ENCODE measurements around the gene NUDT4.
"Not testable (repeated sequence)": the region's sequence is repeated elsewhere in the genome, so short reads cannot be mapped to it uniquely, and the experiment has no call there.

NUDT4 gene

DNA sequence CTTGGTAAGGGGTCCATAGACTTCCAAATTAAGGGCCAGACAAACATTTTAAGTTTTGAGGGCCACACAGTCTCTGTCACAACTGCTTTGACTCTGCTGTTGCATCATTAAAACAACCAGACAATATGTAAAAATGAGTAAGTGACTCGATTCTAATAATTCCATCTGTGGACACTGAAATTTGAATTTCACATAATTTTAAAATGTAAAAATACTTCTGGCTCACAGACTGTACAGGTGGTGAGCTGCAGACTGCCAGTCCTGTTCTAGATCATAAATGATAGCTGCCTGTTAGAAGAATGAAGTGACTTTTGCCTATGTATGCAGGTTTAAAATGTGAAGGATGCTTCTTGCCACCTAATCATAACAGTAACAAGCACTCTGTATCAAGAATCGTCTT lies 15.7 kb downstream of the NUDT4 start:
- Histone ChIP-seq H3K27ac (ENCODE audit: insufficient read depth, low read length, poor library complexity, severe bottlenecking) (no peak overlapping the region), H3K4me3 (ENCODE audit: insufficient read depth, low read depth, low read length, poor library complexity, severe bottlenecking) (no peak overlapping the region), H3K4me1 (ENCODE audit: control insufficient read depth, insufficient read depth, low read length, poor library complexity, severe bottlenecking) (no peaks in the 10 kb centered on the region), H3K36me3 (ENCODE audit: control insufficient read depth, insufficient read depth, low read length) (peaks cover 11% of the 10 kb centered on the region), H3K9me3 (ENCODE audit: control insufficient read depth, low read length) (no peaks in the 10 kb centered on the region), H3K27me3 (replicated peaks; ENCODE audit: control insufficient read depth, insufficient read depth, low read length, poor library complexity, severe bottlenecking) (no peaks in the 10 kb centered on the region)
- no peak for DNase-seq

DNA sequence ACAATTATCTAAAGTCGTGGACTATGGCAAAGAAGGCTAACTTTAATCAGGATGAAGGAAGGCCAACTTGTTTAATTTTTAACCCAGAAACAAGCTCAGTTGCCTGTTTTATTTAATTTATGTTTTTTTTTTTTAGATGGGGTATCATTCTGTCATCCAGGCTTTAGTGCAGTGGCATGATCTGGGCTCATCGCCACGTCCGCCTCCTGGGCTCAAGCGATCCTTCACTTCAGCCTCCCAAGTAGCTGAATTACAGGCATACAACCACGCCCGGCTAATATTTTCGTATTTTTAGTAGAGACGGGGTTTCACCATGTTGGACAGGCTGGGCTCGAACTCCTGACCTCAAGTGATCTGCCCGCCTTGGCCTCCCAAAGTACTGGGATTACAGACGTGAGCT lies 19.7 kb downstream of the NUDT4 start:
- H3K27ac ChIP-seq (ENCODE audit: insufficient read depth, low read length, poor library complexity, severe bottlenecking), result no peak overlapping the region
- no peaks in the 10 kb centered on the region for H3K27me3 ChIP-seq (replicated peaks; ENCODE audit: control insufficient read depth, insufficient read depth, low read length, poor library complexity, severe bottlenecking)
- no peaks in the 10 kb centered on the region for H3K9me3 ChIP-seq (ENCODE audit: control insufficient read depth, low read length)
- DNase-seq, result no peak
- H3K4me1 ChIP-seq (ENCODE audit: control insufficient read depth, insufficient read depth, low read length, poor library complexity, severe bottlenecking), result no peaks in the 10 kb centered on the region
- H3K4me3 ChIP-seq (ENCODE audit: insufficient read depth, low read depth, low read length, poor library complexity, severe bottlenecking), result no peak overlapping the region
- H3K36me3 ChIP-seq (ENCODE audit: control insufficient read depth, insufficient read depth, low read length), result peaks cover 12% of the 10 kb centered on the region

DNA sequence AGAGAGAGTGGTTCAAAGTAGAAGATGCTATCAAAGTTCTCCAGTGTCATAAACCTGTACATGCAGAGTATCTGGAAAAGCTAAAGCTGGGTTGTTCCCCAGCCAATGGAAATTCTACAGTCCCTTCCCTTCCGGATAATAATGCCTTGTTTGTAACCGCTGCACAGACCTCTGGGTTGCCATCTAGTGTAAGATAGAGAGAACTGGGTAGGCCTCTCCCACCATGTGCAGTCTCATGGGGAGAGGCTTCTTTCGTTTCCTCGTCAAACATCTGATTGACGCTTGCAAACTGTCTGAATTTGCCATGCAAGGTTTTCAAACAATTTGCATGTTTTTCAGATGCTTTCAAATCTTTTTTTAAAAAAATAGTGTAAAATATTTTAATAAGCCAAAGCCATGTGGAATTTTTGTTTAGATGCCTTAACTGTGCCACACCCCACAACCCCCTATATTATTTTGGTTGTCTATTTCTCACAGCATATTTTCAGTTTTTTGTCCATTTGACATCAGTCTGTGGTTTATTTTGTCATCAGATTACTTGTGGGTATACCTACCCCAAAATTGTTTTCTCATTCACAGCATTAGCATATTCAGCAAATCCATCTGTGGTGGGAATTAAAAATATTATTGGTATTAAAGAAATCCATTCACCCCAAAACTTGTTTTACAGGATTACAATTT lies 21.6 kb downstream of the NUDT4 start:
- H3K27me3 ChIP-seq (replicated peaks; ENCODE audit: control insufficient read depth, insufficient read depth, low read length, poor library complexity, severe bottlenecking); H3K4me3 ChIP-seq (ENCODE audit: insufficient read depth, low read depth, low read length, poor library complexity, severe bottlenecking); H3K9me3 ChIP-seq (ENCODE audit: control insufficient read depth, low read length); H3K27ac ChIP-seq (ENCODE audit: insufficient read depth, low read length, poor library complexity, severe bottlenecking); H3K4me1 ChIP-seq (ENCODE audit: control insufficient read depth, insufficient read depth, low read length, poor library complexity, severe bottlenecking); DNase-seq: not testable (repeated sequence)
- H3K36me3 ChIP-seq (ENCODE audit: control insufficient read depth, insufficient read depth, low read length), result peaks cover 12% of the 10 kb centered on the region

DNA sequence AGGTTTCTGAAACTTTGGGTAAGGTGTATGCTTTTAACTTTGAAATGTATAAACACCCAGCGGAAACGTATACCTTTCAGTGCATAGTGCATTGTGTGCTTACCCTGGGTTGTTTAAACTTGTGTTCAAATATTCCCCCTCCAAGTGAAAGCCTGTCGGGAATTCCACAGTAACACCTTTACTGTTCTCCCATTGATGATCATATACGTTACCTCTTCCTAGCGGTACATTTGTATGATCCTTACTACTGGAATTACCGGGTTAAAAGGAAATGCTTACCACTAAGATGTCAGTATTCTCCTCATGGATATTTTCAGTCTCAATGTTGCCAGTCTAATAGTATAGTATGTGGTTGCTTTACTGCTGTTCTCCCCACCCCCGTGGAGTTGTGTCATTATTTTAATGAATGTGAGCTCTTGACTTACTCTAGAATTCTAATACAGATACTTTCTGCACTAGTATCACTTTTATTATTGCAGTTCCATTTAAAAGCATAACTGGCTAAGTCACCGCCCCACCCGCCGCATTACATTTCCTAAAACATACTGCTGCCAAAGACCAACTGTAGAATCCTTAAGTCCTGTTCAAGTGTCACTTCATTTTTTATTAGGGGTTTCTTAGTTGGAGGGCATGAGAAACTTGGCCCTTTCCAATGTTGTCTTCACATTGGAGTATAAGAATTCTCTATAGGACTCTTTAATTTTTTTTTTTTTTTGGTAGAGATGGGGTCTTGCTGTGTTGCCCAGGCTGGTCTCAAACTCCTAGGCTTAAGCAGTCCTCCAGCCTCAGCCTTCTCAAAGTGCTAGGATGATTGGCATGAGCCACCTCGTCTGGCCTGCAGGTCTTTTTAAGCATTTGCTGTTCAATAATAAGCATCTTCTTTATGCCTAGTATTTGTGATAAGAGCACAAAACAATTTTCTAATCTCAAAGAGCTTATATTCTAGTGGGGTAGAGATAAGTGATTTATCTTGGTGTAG lies 24.9 kb downstream of the NUDT4 start:
- Histone ChIP-seq H3K4me1 (ENCODE audit: control insufficient read depth, insufficient read depth, low read length, poor library complexity, severe bottlenecking) (no peaks in the 10 kb centered on the region), H3K36me3 (ENCODE audit: control insufficient read depth, insufficient read depth, low read length) (peaks cover 6% of the 10 kb centered on the region), H3K27me3 (replicated peaks; ENCODE audit: control insufficient read depth, insufficient read depth, low read length, poor library complexity, severe bottlenecking) (no peaks in the 10 kb centered on the region), H3K4me3 (ENCODE audit: insufficient read depth, low read depth, low read length, poor library complexity, severe bottlenecking) (no peak overlapping the region), H3K9me3 (ENCODE audit: control insufficient read depth, low read length) (no peaks in the 10 kb centered on the region), H3K27ac (ENCODE audit: insufficient read depth, low read length, poor library complexity, severe bottlenecking) (no peak overlapping the region)
- DNase-seq, result no peak

DNA sequence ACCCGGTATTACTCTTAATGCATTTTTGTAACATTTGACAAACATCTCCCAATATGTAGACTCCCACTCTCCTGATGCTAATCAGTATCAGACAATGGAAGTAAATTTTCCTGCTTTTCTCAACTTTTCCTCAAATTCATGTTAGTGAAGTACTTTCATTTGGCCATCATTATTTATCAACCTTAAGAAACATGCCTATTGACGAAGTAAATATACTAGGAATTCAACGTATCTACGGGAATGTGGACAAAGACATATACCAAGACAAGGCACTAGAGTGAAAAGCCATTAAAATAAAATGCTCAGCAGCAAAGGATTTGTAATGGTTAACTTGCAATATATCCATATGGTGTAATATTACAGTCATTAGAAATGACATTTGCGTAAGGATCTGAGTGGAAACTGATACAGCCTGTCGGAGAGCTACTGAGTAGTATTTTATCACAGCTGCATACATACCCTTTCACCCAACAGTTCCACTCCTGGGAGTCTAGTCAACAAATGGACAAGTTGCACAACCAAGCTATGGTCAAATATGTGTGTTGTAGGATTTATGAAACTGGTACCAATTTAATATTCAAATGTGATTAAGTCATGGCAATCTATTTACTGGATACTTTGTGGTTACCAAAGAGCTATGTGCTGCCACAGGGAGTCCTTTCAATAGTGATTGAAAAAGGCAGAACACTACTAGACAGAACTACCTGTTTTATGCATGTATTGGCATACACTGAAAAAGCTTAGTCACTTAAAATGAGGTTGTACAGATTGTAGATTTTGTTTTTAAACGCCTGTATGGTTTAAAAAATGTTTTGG lies 26.5 kb downstream of the NUDT4 start:
- Histone ChIP-seq H3K4me3 (ENCODE audit: insufficient read depth, low read depth, low read length, poor library complexity, severe bottlenecking) (no peak overlapping the region), H3K27ac (ENCODE audit: insufficient read depth, low read length, poor library complexity, severe bottlenecking) (no peak overlapping the region), H3K27me3 (replicated peaks; ENCODE audit: control insufficient read depth, insufficient read depth, low read length, poor library complexity, severe bottlenecking) (no peaks in the 10 kb centered on the region), H3K4me1 (ENCODE audit: control insufficient read depth, insufficient read depth, low read length, poor library complexity, severe bottlenecking) (no peaks in the 10 kb centered on the region), H3K36me3 (ENCODE audit: control insufficient read depth, insufficient read depth, low read length) (peaks cover 7% of the 10 kb centered on the region), H3K9me3 (ENCODE audit: control insufficient read depth, low read length) (no peaks in the 10 kb centered on the region)
- no peak for DNase-seq

DNA sequence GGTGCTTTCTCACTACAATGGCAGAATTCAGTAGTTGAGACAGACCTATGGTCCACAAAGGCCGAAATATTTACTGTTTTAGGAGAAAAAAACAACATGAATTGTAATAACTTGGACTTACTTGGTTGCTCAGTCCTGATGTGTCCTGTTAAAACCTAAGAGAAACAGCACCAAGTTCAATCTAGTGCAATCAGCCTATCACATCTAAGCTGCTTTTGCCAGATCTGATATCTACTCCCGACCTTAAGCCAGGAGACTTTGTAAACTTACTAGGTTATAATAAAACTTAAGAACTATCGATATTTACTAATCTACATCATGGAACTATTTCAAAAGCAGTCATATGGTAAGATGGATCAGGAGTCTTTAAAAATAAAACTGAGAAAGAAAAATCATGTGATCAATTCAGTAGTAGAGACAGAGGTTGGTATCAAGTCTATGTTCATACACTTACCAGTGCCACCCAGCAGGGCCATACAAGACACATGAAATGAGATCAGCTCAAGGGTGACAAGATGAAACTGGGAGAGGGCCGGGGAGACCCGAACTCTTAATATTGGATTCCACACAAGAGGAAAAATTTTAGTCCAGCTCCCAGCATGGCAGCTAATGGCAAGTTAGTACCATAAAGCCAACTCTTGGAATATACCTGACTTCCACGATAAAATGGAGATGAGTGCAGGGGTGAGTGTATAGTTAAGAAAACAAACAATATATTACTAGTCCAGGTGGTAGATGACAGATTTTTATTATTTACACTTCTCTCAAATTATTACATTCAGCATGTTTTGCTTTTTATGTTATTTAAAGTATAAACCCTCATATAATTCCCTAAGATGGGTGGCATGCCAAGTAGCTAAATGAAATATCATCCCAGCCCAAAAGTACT lies 27.5 kb downstream of the NUDT4 start:
- no peak for DNase-seq
- no peaks in the 10 kb centered on the region for H3K4me1 ChIP-seq (ENCODE audit: control insufficient read depth, insufficient read depth, low read length, poor library complexity, severe bottlenecking)
- H3K36me3 ChIP-seq (ENCODE audit: control insufficient read depth, insufficient read depth, low read length), result peaks cover 13% of the 10 kb centered on the region
- H3K27ac ChIP-seq (ENCODE audit: insufficient read depth, low read length, poor library complexity, severe bottlenecking), result no peak overlapping the region
- no peaks in the 10 kb centered on the region for H3K9me3 ChIP-seq (ENCODE audit: control insufficient read depth, low read length)
- H3K4me3 ChIP-seq (ENCODE audit: insufficient read depth, low read depth, low read length, poor library complexity, severe bottlenecking), result no peak overlapping the region
- no peaks in the 10 kb centered on the region for H3K27me3 ChIP-seq (replicated peaks; ENCODE audit: control insufficient read depth, insufficient read depth, low read length, poor library complexity, severe bottlenecking)

DNA sequence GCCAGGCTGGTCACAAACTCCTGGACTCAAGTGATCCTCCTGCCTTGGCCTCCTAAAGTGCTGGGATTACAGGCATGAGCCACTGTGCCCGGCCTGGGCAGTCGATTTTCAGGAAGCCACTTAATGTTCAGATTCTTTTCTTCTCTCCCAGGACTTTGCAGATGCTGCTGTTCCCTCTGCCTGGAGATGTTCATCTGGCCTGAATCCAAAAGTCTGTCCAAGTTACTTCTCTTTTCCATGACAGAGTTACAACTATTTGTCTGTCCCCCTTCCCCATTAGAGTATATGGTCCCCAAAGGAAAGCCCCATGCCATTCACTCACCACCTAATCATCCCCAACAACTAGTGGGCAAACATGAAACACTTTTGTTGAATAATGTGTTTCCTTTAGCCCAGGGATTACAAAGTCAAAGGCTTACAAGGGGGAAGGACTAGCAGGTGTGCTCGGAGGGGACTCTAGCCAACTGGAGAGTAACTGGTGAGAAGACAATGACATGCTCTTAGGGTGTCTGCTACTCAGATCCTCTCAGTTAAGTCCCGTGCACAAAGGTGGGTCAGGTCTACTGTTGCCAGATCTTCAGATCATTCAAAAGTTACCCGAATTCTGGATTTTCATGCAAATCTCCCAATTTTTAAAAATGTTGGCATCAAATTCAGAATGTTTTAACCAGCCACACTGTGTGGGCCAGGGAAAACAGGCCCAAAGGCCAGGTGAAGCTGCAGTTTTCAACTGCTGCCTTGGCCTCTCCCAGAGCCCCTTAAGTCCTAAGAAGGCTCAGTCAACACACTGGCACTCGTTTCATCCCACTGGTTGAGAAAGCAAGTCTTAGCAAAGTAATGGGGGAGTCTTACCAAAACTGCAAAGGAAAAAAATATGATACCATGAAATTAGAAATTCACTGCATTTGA lies 29.6 kb downstream of the NUDT4 start:
- no peaks in the 10 kb centered on the region for H3K4me1 ChIP-seq (ENCODE audit: control insufficient read depth, insufficient read depth, low read length, poor library complexity, severe bottlenecking)
- H3K27ac ChIP-seq (ENCODE audit: insufficient read depth, low read length, poor library complexity, severe bottlenecking), result no peak overlapping the region
- no peaks in the 10 kb centered on the region for H3K27me3 ChIP-seq (replicated peaks; ENCODE audit: control insufficient read depth, insufficient read depth, low read length, poor library complexity, severe bottlenecking)
- H3K36me3 ChIP-seq (ENCODE audit: control insufficient read depth, insufficient read depth, low read length), result peaks cover 21% of the 10 kb centered on the region
- DNase-seq, result no peak
- no peaks in the 10 kb centered on the region for H3K9me3 ChIP-seq (ENCODE audit: control insufficient read depth, low read length)
- no peak overlapping the region for H3K4me3 ChIP-seq (ENCODE audit: insufficient read depth, low read depth, low read length, poor library complexity, severe bottlenecking)

DNA sequence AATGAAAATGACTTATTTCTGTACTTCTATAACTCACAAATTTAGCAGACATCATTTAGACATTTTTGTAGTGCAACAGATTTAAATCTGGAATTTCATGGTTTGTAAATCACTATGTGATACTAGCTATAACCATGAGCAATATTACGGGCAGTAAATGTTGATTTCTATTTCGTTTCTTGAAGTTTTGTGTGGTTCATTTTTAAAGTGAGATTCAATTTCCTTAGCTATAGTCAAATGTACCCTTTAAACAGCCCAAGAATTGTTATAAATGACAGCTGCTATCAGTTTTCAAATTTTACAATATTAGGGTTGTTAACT lies 30.2 kb downstream of the NUDT4 start:
- H3K36me3 ChIP-seq (ENCODE audit: control insufficient read depth, insufficient read depth, low read length), result peaks cover 21% of the 10 kb centered on the region
- H3K27ac ChIP-seq (ENCODE audit: insufficient read depth, low read length, poor library complexity, severe bottlenecking), result no peak overlapping the region
- H3K4me1 ChIP-seq (ENCODE audit: control insufficient read depth, insufficient read depth, low read length, poor library complexity, severe bottlenecking), result no peaks in the 10 kb centered on the region
- H3K4me3 ChIP-seq (ENCODE audit: insufficient read depth, low read depth, low read length, poor library complexity, severe bottlenecking), result no peak overlapping the region
- no peaks in the 10 kb centered on the region for H3K9me3 ChIP-seq (ENCODE audit: control insufficient read depth, low read length)
- no peak for DNase-seq
- no peaks in the 10 kb centered on the region for H3K27me3 ChIP-seq (replicated peaks; ENCODE audit: control insufficient read depth, insufficient read depth, low read length, poor library complexity, severe bottlenecking)
